Activated CD4-positive, alpha-beta T cell treated with anti-CD3 and anti-CD28 coated beads, Interleukin-2, amount 10 ng/mL, durations not matched to agents 7 days and 5 days (primary cell): ENCODE data around the gene AMH. TPM values are rescaled to one million over a fixed set of nuclear protein-coding genes. Genes with fewer than 3 reads are reported as not detected.
A peak's percentile ranks its signal among the peaks of the same experiment; 100 is the strongest.

ENCODE experiments used
- CTCF ChIA-PET: fragments of 350-600 bp; sonication (Branson Sonifier 250); formaldehyde crosslinking; loops from one replicate; lab custom pipeline; 2021; ENCODE audit warnings: antibody characterized with exemption; lab: Charles Lee
- POLR2A ChIA-PET: fragments of 350-600 bp; sonication (Branson Sonifier 250); formaldehyde crosslinking; loops from one replicate; lab custom pipeline; 2021; ENCODE audit warnings: antibody characterized with exemption; lab: Charles Lee
- DNase-seq: peaks from one replicate; pipeline ENCODE4 v3.0.0-alpha.2; 2020
- H3K27ac Mint-ChIP-seq: one replicate; pipeline ENCODE4 v1.8.0; 2021; ENCODE audit warnings: mild to moderate bottlenecking, moderate library complexity, mixed read lengths
- H3K27me3 Mint-ChIP-seq: one replicate; pipeline ENCODE4 v1.8.0; 2021; ENCODE audit warnings: mixed read lengths
- H3K36me3 Mint-ChIP-seq: one replicate; pipeline ENCODE4 v1.8.0; 2021; ENCODE audit warnings: low read depth, mixed read lengths
- H3K4me1 Mint-ChIP-seq: one replicate; pipeline ENCODE4 v1.8.0; 2021; ENCODE audit warnings: mixed read lengths
- H3K4me3 Mint-ChIP-seq: one replicate; pipeline ENCODE4 v1.8.0; 2021; ENCODE audit warnings: mild to moderate bottlenecking, moderate library complexity, mixed read lengths
- H3K9me3 Mint-ChIP-seq: one replicate; pipeline ENCODE4 v1.8.0; 2021; ENCODE audit warnings: mixed read lengths
- total RNA-seq, 2 experiments: library from RNA; stranded (reverse); gene quantifications; one replicate each; pipeline ENCODE4 v1.2.3, GENCODE V29; 2021

Gene AMH
- total RNA-seq, 2 experiments from 2014 or later, result 5.2 to 9.2 TPM

DNA sequence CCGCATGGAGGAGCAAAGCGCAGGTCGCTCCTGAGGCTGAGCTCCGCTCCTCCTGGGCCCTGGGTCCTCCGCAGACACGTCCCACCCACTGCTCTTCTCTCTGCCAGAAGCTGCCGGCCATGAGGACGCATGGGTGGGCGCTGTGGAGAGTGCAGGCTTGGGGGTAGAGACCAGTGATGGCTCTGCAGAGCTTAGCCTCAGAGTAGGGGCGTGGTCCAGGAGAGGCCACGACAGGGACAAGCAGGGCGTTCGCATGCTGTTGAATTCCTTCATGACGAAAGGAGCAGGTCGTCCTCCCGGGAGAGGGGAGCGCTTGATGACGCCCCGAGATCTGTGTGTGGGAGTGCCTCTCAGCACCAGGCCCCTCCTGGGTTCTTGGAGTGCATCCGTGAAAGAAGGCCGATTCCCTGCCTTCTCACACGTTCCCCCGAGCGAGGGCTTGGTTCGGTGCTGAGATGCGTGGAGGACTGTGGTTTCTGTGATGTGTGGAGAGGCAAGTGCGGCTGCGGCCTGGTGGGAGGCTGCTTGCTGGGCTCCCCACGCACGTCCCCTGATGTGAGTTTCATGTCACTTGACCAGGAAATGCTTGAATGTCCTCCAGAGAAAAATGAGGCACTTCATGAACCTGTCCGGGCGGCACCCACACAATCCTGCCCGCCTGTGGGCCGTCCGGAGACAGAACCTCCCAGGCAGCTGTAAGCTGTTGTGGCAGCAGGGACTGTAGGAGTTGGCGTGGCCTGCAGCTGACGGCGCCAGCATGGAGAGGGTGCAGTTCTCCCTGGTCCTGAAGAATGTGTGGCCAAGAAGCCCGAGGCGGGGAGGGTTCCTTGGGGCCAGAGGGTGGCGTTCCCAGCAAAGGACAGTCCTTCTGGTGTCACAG lies 8.0 kb upstream of the AMH start:
- H3K27ac Mint-ChIP-seq, result peak overlapping the region; percentile 50
- peaks cover 57% of the 10 kb centered on the region for H3K36me3 Mint-ChIP-seq
- H3K27me3 Mint-ChIP-seq, result no peaks in the 10 kb centered on the region
- H3K4me3 Mint-ChIP-seq, result peak overlapping the region; percentile 97
- no peaks in the 10 kb centered on the region for H3K9me3 Mint-ChIP-seq
- ChIA-PET CTCF (interaction anchor here (0.5 to 5.1 kb wide), 3 partner anchors 20 to 343 kb away, joined by 3 to 34 read pairs (median 3); no protein-coding TSS in a partner anchor), POLR2A (no interaction called here)
- DNase-seq, result no peak
- peaks cover 48% of the 10 kb centered on the region for H3K4me1 Mint-ChIP-seq

GRCh38 chr19:2242092-2242537 lies 7.0 kb upstream of the AMH start:
- peaks cover 45% of the 10 kb centered on the region for H3K4me1 Mint-ChIP-seq
- peaks cover 51% of the 10 kb centered on the region for H3K36me3 Mint-ChIP-seq
- no peaks in the 10 kb centered on the region for H3K9me3 Mint-ChIP-seq
- DNase-seq, result no peak
- H3K27ac Mint-ChIP-seq, result peak overlapping the region; percentile 54
- ChIA-PET CTCF (interaction anchor here (0.6 to 5.1 kb wide), 2 partner anchors 11 to 19 kb away, joined by 3 to 34 read pairs; no protein-coding TSS in a partner anchor), POLR2A (interaction anchor here (0.6 kb wide), 1 partner anchor 87 kb away, joined by 3 read pairs; no protein-coding TSS in a partner anchor)
- no peak overlapping the region for H3K4me3 Mint-ChIP-seq
- H3K27me3 Mint-ChIP-seq, result no peaks in the 10 kb centered on the region

DNA sequence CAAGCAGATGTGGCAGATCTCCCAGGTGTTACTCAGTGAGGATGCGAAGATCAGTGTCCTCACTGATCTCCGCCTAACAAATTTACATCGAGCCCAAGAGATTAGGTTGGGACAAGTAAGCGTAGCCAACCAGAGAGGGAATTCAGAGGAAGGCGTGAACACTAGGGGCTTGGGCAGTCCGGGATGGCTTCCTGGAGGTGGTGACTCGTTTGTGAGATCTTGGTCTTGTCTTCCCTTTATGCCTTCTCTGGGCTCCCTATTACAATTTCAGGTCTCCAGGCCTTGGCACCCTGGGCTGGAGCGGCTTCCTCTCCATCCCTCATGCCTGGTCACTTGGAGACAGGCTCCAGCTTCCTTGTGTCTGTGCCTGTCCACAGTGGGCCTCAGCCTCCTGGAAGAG lies 6.3 kb upstream of the AMH start:
- Mint-ChIP-seq H3K36me3 (peaks cover 46% of the 10 kb centered on the region), H3K9me3 (no peaks in the 10 kb centered on the region), H3K27me3 (no peaks in the 10 kb centered on the region), H3K4me3 (no peak overlapping the region), H3K4me1 (peaks cover 40% of the 10 kb centered on the region), H3K27ac (no peak overlapping the region)
- CTCF ChIA-PET, result interaction anchor here (1.3 kb wide), 1 partner anchor 16 kb away, joined by 4 read pairs; no protein-coding TSS in a partner anchor
- POLR2A ChIA-PET, result no interaction called here
- DNase-seq, result no peak

- no peak overlapping the region for H3K4me3 Mint-ChIP-seq
- peaks cover 33% of the 10 kb centered on the region for H3K4me1 Mint-ChIP-seq
- H3K27ac Mint-ChIP-seq, result no peak overlapping the region
- peaks cover 41% of the 10 kb centered on the region for H3K36me3 Mint-ChIP-seq
- no peaks in the 10 kb centered on the region for H3K27me3 Mint-ChIP-seq
- no peaks in the 10 kb centered on the region for H3K9me3 Mint-ChIP-seq
- DNase-seq, result no peak
- ChIA-PET POLR2A (no interaction called here), CTCF (interaction anchor here (1.3 kb wide), 1 partner anchor 15 kb away, joined by 4 read pairs; no protein-coding TSS in a partner anchor)
Observed at GRCh38 chr19:2243274-2244124, 5.6 kb upstream of the AMH start.

DNA sequence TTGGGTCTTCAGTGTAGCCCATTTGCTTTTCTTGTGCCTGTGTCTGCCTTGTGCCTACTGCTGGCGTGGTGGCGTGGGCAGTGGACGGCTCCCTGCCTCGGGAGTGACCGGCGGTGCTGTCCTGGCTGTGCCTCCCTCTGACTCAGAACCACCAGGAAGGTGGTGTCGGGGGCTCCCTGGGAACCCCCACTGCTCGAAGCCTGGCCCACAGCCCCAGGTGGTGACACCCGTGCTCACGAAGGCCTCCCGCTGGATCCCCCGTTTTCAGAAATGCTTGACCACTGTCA lies 5.1 kb upstream of the AMH start:
- H3K27ac Mint-ChIP-seq, result no peak overlapping the region
- peaks cover 28% of the 10 kb centered on the region for H3K4me1 Mint-ChIP-seq
- no peaks in the 10 kb centered on the region for H3K27me3 Mint-ChIP-seq
- no peaks in the 10 kb centered on the region for H3K9me3 Mint-ChIP-seq
- no peak overlapping the region for H3K4me3 Mint-ChIP-seq
- H3K36me3 Mint-ChIP-seq, result peaks cover 39% of the 10 kb centered on the region
- CTCF ChIA-PET, result interaction anchor here (1.3 kb wide), 1 partner anchor 14 kb away, joined by 4 read pairs; no protein-coding TSS in a partner anchor
- POLR2A ChIA-PET, result no interaction called here
- DNase-seq, result no peak

- Mint-ChIP-seq H3K4me1 (peaks cover 25% of the 10 kb centered on the region), H3K4me3 (no peak overlapping the region), H3K36me3 (peaks cover 36% of the 10 kb centered on the region), H3K27ac (no peak overlapping the region), H3K9me3 (no peaks in the 10 kb centered on the region), H3K27me3 (no peaks in the 10 kb centered on the region)
- no peak for DNase-seq
- ChIA-PET POLR2A (no interaction called here), CTCF (no interaction called here)
Observed at GRCh38 chr19:2244486-2244885, 4.6 kb upstream of the AMH start.

GRCh38 chr19:2245273-2245672 lies 3.9 kb upstream of the AMH start:
- Mint-ChIP-seq H3K4me1 (peaks cover 20% of the 10 kb centered on the region), H3K27ac (no peak overlapping the region), H3K9me3 (no peaks in the 10 kb centered on the region), H3K27me3 (peaks cover 3% of the 10 kb centered on the region), H3K4me3 (no peak overlapping the region), H3K36me3 (peaks cover 32% of the 10 kb centered on the region)
- POLR2A ChIA-PET, result no interaction called here
- DNase-seq, result no peak
- CTCF ChIA-PET, result no interaction called here

GRCh38 chr19:2246014-2246620 lies 3.0 kb upstream of the AMH start:
- ChIA-PET POLR2A (no interaction called here), CTCF (interaction anchor here (0.8 kb wide), 1 partner anchor 10 kb away, joined by 3 read pairs; the partner anchor contains the start of gene PLEKHJ1)
- Mint-ChIP-seq H3K27me3 (peaks cover 3% of the 10 kb centered on the region), H3K27ac (no peak overlapping the region), H3K9me3 (no peaks in the 10 kb centered on the region), H3K4me1 (peaks cover 11% of the 10 kb centered on the region), H3K36me3 (peaks cover 24% of the 10 kb centered on the region), H3K4me3 (no peak overlapping the region)
- no peak for DNase-seq

DNA sequence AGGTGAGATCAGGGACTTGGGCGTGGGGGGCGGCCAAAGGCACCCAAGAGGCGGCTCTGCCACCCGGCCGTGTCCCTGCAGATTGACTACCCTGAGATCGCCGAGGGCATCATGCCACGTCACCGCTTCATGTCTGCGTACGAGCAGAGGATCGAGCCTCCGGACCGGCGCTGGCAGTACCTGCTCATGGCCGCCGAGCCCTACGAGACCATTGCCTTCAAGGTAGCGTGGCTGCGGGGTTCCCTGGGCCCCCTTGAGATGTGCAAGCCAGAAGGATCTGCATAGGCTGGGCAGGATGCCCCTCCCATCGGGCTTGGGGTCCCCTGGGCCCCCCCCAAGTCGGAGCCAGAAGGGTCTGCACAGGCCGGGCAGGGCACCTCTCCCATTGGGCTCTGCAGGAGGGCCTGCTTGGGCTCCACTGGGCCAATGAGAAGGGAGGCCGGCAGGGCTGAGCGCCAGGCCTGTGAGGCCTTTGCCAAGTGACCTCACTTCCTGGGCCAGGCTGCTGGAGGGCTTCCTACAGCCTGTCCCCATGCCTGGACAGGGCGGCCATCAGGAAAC lies 2.2 kb upstream of the AMH start:
- Mint-ChIP-seq H3K27ac (no peak overlapping the region), H3K4me3 (no peak overlapping the region), H3K27me3 (peaks cover 6% of the 10 kb centered on the region), H3K9me3 (no peaks in the 10 kb centered on the region), H3K4me1 (peaks cover 6% of the 10 kb centered on the region), H3K36me3 (peaks cover 22% of the 10 kb centered on the region)
- CTCF ChIA-PET, result no interaction called here
- DNase-seq, result no peak
- POLR2A ChIA-PET, result no interaction called here

DNA sequence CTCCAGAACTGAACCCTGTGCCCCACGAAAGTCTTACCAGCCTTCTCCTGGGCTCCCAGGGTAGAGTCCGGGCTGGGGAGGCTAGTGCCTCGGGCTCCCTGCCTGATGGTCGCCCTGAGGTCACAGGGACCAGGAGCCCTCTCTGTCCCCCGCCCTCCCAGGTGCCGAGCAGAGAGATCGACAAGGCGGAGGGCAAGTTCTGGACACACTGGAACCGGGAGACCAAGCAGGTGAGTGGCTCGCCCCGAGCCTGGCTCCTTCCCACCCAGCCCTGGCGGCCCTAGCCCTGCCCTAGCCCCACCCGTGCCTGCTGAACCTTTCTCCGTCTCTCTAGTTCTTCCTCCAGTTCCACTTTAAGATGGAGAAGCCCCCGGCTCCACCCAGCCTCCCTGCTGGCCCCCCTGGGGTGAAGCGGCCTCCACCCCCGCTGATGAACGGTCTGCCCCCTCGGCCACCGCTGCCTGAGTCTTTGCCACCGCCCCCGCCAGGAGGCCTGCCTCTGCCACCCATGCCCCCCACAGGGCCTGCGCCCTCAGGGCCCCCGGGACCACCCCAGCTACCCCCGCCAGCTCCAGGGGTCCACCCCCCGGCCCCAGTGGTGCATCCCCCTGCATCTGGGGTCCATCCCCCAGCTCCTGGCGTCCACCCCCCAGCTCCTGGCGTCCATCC lies 1.6 kb upstream of the AMH start:
- H3K4me3 Mint-ChIP-seq, result no peak overlapping the region
- CTCF ChIA-PET, result no interaction called here
- H3K4me1 Mint-ChIP-seq, result peaks cover 2% of the 10 kb centered on the region
- DNase-seq, result no peak
- no peak overlapping the region for H3K27ac Mint-ChIP-seq
- H3K27me3 Mint-ChIP-seq, result peaks cover 11% of the 10 kb centered on the region
- H3K36me3 Mint-ChIP-seq, result peaks cover 19% of the 10 kb centered on the region
- POLR2A ChIA-PET, result no interaction called here
- H3K9me3 Mint-ChIP-seq, result no peaks in the 10 kb centered on the region

DNA sequence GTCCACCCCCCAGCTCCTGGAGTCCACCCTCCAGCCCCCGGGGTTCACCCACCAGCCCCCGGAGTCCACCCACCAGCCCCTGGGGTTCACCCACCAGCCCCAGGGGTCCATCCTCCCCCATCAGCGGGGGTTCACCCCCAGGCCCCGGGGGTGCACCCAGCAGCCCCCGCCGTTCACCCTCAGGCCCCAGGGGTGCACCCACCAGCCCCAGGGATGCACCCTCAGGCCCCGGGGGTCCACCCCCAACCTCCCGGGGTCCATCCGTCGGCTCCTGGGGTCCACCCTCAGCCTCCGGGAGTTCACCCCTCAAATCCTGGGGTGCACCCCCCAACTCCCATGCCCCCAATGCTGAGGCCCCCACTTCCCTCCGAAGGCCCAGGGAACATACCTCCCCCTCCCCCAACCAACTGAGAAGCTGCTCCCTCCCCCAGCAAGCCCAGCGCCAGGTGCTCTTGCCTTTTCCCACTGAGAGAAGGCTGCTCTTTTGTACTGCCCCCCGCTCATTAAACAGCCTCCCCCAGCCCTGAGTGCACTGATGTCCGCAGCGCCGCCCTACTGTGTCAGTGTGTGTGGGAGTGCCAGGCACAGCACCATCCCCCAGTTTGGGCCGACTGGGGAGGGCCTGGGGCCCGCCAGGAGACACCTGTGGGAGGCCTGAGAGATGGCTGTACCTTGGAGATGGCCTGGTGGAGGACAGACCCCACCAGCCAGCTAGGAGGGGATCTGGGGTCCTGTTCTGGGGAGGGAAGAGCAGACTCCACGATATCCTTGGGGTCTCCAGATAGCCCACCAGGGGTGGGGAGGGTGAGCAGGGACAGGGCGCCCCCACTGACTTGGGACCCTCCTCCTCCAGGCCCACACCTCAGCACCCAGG lies 750 bp upstream of the AMH start:
- no peak for DNase-seq
- Mint-ChIP-seq H3K4me1 (peaks cover 2% of the 10 kb centered on the region), H3K27ac (no peak overlapping the region), H3K36me3 (peaks cover 19% of the 10 kb centered on the region), H3K9me3 (no peaks in the 10 kb centered on the region), H3K27me3 (peaks cover 15% of the 10 kb centered on the region), H3K4me3 (no peak overlapping the region)
- POLR2A ChIA-PET, result no interaction called here
- CTCF ChIA-PET, result interaction anchor here (0.6 to 1.2 kb wide), 4 partner anchors 9 to 100 kb away, joined by 3 read pairs; partner anchors contain the start of gene PLEKHJ1
